Activated CD4-positive, CD25-positive, alpha-beta regulatory T cell treated with anti-CD3 and anti-CD28 coated beads, Interleukin-2, amount 50 U/mL, for 24 hours (primary cell): ENCODE data around the gene HIBADH.

Experiments used
- ATAC-seq, 2 donors: fragments of 150-1000 bp; cut with Tn5 transposase; one replicate each; pipeline ENCODE4 v1.10.0; 2021; ENCODE audit warnings: mild to moderate bottlenecking in 1 of 2, moderate library complexity in 1 of 2

Gene HIBADH

DNA sequence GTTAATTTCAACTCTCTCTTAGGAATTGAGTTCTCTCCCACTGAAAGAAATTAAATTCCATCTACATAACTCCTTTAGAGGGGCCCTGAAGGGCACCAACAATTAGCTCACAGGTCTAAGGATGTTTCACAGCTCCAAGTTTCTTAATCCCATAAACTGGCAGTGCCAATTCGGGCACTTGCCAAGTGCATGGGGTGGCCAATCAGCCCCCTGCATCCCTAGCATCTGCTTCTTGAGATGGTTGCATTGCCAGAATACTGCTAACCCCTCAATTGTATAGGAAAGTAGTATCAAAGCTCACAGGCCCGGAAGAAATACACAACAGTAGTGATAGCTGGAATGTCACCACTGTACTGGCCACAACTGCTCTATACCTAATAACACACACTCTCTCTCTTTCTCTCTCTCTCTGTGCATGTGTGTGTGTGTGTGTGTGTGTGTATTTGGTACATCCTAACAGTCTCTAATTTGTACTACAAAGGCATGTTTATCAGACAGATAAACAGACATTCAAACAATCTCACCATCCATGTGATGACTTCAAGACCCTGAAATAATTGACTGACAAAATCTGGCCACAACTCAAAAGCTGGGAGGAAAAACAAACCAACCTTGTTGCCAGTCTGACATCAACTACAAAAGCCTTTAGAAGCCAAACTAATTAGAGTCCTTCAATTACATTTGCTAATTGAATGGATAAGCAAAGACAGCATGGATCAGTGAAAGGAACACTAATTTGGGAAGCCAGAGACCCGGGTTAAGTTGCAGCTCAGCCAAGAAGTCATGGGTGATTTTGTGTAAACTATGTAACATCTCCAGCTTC is 27.8 kb downstream of the HIBADH start:
- no peak for ATAC-seq

DNA sequence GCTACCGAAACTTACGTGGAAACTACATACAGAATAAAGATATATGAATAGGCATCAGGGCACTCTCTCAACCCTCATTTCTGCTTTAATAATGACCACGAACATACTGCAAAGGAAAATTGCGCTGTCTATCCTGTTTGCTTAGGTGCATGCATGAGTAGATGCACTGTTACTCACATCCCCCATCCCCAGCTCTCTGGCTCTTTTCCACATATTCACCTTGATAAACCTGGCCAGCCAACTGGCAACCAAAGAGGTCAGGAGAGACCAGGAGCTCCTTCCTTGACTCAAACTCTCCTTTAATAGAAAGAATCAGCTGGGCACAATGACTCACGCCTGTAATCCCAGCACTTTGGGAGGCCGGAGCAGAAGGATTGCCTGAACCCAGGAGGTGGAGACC is 29.6 kb downstream of the HIBADH start:
- ATAC-seq = no peak

DNA sequence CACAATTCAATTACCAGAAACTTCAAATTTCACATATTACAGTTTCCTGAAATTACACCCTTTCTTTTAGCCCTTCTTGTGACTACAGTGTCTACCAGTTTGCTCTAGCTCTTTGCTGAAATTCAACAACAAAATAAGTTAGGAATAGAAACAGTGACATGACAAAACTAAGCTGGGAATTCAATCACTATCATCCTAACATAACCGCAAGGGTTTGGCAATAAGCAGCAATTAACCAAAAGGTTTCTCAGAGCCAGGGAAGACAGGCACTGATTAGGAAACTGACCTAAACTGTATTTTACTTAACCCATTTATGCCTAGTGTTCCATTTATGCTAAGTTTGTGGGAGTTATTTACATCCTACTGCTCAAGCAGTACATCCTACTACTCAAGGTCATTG is 31.3 kb downstream of the HIBADH start:
- no peak for ATAC-seq

DNA sequence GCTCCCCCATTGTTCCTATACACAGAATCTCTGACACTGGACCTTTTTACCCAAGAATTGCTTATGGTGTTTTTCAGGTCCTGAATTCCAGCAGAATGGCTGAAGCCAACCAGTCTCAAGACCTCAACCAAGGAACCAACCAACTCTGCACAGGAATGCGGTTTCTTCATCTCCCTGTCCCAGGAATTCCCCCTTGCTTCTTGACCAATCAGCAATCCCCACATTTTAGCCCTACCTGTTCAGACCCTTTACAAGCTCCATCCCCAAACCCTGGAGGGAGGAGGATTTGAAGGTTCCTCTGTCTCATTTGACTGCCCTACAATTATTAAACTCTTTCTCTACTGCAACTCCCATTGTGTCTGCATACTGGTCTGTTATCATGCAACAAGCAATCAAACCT is 35.5 kb downstream of the HIBADH start:
- no peak for ATAC-seq

DNA sequence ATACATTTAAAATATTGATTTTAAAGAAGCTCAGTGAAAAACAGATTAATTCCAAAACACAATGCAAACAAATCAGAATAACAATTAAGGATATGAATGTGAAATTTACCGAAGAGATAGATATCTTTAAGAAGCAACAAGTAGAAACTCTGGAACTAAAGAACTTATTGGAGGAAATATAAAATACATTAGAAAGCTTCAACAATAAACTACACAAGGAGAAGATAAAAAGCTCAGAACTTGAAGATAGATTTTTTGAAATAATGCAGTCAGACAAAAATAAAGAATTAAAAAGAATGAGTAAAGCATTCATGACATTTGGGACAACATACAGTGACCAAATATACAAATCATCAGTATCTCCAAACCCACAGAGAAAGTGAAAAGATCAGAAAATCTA is 43.2 kb downstream of the HIBADH start:
- ATAC-seq = no peak

DNA sequence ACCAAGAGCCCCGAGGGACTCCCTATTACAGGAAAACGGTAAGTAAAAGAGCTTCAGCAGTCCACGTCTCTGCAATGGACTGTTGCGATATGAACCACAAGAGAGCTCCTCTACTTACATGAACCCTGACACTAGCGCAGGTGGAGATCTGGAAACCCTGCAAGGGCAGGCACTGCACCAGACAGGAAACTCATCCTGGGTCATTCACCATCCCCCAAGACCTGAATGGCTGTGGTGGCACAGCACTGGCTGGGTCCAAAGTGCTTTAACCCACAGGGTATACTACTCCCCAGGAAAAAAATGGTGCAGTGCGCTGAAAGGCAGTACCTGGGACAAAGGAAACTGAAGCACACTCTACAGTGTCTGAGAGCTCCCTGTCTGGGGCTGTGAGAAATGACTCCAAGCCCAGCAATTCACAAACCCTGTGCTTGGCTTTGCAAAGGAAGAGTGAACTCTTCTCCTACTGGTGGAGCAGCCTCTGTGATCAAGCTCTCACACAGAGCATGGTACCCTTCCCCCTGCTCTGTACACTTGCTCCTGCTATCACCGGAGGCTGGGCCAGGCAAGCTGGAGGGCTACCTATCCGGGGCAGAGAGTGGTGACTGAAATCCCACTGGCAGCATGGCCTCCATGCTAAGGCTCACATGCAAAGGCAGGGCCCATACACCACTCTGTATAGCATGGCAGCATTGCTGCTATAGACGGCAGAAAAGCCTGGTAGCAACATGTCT is 44.9 kb downstream of the HIBADH start:
- no peak for ATAC-seq

DNA sequence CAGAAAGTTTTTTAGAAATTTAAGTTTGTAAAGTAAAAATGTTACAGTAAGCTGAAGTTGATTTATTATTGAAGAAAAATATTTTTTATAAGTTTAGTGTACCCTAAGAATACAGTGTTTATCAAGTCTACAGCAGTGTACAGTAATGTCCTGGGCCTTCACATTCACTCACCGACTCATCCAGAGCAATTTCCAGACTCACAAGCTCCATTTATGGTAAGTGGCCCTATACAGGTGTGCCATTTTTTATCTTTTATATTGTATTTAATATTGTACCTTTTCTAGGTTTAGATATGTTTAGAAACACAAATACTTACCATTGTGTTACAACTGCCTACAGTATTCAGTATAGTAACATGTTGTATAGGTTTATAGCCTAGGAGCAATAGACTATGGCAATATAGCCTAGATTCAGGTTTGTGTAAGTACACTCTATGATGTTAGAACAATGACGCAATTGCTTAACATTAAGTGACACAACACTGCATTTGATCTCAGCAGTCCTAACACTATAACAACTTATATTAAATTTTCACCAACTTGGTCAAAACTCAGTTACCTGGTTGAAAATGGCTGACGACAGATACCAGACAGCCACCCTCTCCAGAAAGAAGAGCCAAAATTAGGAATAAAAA is 45.7 kb downstream of the HIBADH start:
- no peak for ATAC-seq

DNA sequence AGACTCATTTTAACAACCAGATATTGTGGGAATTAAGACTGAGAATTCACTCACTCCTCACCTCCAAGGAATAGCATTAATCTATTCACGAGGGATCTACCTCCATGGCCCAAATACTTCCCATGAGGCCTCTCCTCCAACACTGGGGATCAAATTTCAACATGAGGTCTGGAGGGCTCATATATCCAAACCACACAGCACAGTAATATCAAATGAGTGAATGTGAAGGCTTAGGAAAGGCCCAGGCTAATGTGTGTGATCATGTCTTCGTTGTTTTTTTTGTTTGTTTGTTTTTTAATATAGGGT is 46.5 kb downstream of the HIBADH start:
- no peak for ATAC-seq

DNA sequence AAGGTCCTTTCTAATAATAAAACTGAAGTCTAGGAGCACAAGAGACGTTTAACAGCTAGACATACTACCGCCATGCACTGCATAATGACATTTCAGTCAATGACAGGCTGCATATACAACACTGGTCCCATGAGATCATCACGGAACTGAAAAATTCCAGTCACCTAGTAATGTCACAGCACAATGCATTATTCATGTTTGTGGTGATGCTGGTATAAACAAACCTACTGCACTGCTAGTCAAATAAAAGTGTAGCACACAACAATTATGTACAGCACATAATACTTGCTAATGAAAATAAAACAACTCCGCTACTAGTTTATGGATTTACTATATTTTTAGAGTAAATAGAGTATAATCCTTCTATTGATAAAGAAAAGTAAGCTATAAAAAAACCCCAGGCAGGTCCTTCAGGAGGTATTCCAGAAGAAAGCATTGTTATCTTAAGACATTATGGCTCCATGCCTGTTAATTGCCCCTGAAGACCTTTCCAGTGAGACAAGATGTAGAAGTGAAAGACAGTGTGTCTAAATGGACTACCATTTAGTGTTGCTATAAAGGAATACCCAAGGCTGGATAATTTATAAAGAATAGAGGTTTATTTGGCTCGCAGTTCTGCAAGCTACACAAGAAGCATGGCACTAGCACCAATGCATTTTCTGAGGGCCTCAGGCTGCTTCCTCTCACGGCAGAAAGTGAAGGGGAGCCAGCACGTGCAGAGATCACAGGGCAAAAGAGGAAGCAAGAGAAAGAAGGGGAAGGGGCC is 47.1 kb downstream of the HIBADH start:
- ATAC-seq = no peak

DNA sequence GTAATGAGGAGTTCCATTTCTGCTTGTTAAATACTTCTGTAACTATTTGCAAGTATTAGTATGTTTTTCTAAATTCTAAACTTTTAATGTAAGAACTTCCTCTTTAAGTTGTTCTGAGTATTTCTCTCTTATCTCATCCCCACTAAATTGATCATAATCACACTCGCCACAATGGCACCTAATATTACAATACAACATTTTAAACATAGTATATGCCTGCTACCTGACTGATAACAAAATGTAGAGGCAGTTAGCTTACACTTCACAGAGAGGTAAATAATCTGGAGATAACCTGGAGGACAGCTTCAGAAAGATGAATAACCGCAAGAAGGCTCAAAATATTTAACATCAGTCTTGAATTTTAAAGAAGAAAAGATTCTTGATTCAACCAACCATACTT is 48.6 kb downstream of the HIBADH start:
- ATAC-seq = no peak

DNA sequence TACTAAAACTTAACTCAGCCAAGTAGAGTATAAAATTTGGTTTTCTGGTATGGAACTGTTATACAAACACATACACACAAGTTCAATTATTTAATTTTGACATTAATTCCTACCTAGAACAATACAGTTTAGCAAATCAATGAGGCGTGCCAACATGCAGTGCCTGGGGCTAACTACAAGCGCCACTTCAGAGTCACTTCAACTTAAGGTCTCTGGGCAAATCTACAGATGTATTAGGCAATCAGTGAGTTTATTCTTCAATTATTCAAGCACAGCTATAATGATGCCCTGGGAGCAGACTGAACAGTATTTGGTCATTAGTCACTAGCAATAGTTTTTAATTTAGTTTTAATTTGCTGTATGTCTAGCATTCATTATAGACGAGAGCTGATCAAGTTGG is 51.6 kb downstream of the HIBADH start:
- ATAC-seq = no peak

DNA sequence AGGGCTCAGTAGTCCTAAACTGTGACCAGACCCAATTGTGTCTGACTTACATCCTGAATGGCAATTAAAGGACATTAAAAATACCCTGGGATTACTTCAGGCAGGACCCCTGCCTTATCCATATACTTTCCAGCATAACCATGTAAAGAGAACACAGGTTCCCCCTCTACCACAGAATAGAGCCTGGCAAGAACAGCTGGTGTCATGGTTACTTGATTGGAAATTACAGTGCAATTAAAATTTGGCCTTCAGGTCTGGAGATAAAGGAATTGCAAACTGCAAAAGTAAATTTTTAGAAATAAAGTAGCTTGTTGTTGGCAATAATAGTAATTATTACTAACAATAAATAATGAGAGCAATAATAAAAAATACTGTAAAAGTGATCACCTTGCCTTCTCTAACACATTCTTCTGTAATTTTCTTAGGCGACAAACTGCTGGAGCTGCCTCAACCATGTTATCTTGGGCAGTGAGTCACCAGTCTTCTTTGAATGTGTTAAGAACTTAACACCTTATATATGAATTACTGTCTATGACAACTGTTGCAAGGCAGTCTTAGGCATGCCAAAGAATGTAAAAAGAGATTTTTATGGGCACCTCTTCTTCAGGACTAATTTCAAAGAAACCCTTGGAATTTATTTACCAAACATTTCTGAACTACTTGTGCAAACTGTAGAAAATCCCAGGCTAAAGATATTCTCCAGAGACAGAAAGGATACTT is 53.7 kb downstream of the HIBADH start:
- ATAC-seq = no peak

DNA sequence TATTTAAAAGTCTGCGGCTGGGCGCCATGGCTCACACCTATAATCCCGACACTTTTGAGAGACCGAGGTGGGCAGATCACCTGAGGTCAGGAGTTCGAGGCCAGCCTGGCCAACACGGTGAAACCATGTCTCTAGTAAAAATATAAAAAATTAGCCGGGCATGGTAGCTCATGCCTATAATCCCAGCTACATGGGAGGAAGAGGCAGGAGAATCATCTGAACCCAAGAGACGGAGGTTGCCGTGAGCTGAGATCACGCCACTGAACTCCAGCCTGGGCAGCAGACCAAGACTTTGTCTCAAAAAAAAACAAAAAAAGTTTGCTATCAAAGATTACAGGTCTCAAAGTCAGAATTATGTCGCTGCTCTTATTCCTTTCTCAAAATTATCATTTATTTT is 55.5 kb downstream of the HIBADH start:
- ATAC-seq = no peak

DNA sequence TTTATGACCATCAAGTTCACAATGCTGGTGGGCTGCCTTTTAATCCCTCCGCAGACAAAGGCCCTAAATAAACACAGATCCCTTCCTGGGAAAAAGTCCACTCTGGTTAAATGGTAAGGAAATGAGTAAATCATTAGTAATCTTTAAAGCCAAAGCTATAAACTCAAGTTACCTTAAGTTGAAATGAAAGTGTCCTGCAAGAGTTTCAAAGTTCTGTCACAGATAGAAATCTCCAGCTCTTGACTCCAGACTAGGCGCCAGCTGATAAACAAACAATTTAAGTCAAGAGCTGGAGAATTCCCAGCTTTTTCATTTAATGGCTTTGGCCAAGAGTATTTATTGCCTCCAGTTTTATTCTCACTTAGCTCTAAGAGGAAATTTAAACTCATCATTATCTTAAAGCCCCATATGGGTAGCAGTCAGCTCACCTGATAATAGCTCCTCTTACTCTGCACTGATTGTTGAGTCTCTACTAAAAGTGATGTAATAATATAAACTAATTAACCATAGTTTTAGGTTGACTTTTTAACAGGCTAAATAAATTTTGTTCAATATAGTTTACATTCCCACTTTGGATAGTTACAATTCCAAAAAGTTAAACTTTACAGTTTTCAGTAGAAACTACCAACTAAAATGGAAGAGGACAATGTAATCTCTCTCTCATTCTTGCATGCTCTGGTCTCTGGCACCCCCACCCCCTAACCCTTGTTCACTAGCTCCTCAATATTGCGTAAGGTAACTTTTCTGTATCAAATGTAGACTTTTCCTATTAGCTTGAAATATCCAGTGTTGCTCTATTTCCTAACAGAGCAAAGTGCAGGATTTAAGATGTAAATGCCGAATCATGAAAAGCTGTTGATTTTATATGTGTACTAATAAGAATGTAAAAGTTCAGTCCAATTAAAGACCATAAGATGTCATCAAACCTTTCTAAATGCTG is 56.1 kb downstream of the HIBADH start:
- ATAC-seq = no peak

DNA sequence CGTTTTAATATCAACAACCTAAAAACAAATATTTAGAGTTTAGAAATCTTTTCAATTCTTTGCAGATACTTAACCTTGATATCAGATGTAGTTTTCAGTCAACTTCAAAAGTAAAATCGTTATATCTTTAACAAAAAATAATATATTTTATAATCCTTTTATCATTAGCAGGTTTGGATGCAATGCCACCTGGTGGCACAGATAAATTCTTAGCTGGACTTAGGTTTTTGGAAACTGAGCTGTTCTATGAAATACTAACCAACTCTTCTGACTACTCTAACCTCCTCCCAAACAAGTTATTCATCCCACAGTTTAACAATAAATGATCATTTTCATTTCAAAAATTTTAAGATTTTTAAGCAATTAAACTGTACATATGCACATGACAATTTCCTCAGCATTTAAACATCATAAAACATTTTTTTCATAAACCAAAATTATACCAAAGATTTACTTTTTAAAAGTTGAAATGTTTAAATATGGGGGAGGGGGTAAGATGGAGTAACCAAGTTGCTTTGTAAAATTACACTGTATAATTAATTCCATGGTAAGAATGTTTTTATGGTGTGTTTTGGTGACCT is 56.9 kb downstream of the HIBADH start:
- ATAC-seq = no peak

DNA sequence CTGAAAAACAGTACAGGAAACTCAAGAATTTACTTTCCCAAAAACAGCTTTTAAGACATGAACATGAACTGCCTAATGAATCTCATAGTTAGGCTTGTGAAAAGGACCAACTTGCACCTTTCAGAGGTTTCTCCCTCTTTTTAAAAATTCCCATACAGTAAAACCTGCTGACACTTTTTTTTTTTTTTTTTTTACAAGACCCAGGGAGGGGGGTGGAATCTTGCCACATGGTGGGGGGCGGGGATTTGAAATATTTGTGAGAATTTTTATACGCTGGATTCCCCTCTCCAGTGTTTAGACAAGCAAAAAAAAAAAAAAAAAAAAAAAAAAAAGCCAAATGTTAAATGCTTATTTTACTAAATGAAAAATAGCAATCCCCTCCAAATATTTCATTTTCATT is 57.4 kb downstream of the HIBADH start:
- ATAC-seq = no peak

DNA sequence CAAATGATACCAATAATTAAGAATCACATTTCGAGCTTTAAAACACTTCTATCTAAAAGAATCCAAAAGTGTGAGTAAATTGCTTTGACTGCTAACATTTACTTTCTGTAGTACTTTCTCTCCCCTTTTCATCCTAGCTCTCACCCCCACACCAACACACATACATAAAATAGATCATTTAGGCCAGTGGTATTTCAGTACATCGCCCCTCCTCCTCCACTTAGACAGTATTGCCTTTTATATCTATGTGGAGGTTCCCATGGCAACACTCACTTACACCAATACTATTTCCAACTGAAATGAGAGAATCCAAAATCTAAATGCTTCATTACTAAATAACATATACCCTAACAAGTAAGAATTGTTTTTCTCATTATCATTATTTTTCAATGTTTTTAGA is 58.9 kb downstream of the HIBADH start:
- ATAC-seq = no peak

DNA sequence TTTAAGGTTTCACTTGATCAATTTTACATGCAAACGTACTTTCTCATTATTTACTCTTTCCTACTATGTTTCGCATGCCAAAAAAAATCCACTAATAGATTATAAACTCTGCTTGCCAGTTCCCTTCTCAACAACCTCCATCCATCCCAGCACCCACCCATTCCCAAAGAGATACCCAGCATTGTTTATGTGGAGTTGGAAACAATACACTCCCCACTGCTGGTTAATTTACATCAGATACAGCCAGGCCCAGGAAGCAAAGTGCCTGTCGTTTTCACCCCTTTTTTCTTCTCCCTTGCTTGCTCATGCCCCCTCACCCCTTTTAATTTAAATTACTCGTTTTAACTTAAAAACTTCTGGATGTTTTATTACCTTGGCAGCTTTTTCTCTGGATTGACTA is 59.9 kb downstream of the HIBADH start:
- ATAC-seq = no peak

DNA sequence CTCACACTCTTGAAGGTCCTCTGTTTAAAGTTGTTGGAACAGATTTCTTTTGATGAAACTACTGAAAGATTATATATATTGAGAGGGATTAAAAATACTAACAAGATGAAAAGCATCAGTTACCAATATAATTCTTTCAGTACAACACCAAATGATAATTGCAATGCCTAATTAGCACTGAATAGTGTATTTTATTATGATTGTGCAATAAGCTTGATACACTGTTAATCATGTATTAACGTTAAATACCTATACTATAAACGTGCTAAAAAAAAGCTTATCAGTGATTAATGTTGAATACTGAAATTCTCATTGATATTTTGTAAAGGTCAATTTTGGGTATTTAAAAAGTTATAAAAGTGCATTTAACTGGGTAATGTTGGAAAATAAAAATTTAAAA is 61.5 kb downstream of the HIBADH start:
- ATAC-seq = no peak

DNA sequence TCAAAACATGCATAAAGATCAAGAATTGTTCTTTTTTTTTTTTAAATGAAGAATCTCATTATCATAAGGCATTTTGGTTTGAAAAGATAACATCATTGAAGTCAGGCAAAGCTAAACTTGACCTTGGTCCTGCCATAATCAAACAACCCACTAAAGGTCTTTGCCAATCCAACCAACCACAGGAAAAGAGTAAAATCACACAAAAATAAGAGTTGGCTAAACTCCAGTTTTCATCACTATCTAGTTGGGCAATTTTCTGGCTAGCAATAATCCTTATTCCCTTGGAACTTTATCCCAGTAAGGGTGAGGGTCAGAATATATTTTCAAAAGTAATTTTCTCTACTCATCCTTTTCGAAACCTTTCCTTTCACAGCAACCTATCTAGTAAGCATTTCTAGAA is 62.4 kb downstream of the HIBADH start:
- ATAC-seq = no peak

DNA sequence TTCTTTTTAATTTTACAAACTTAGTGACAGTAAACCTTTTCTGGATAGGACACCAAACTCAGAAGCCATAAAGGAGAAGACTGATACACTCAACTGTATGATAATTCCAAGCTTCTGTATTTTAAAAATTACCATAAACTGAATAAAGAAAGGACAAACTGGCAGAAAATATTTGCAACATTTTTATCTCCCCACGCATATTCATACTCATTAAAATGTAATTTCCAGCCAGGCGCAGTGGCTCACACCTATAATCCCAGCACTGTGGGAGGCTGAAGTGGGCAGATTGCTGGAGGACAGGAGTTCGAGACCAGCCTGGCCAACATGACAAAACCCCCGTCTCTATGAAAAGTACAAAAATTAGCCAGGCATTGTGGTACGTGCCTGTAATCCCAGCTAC is 67.7 kb downstream of the HIBADH start:
- no peak for ATAC-seq
